ENCODE measurements around the gene C2orf80.
"Not testable (repeated sequence)": the region's sequence is repeated elsewhere in the genome, so short reads cannot be mapped to it uniquely, and the experiment has no call there.

The C2orf80 gene

GRCh38 chr2:208189810-208190503 is at the start of gene C2orf80:
Gene C2orf80 (minus strand): TSS chr2:208190030. CDS start chr2:208186986, 3,044 bp downstream.
- no peak for DNase-seq (ENCODE audit: low spot score)

- no peak for DNase-seq (ENCODE audit: low spot score)
Observed at GRCh38 chr2:208235860-208236259, 46.0 kb upstream of the C2orf80 start.

GRCh38 chr2:208234786-208235185 is 45.0 kb upstream of the C2orf80 start:
- DNase-seq (ENCODE audit: low spot score): no peak

GRCh38 chr2:208228476-208228875 is 38.6 kb upstream of the C2orf80 start:
- no peak for DNase-seq (ENCODE audit: low spot score)

- DNase-seq (ENCODE audit: low spot score): no peak
Observed at GRCh38 chr2:208227581-208228232, 37.9 kb upstream of the C2orf80 start.

- no peak for DNase-seq (ENCODE audit: low spot score)
Observed at GRCh38 chr2:208224802-208225201, 35.0 kb upstream of the C2orf80 start.

GRCh38 chr2:208222351-208222750 is 32.5 kb upstream of the C2orf80 start:
- DNase-seq (ENCODE audit: low spot score): no peak

- not testable (repeated sequence) for DNase-seq (ENCODE audit: low spot score)
Observed at GRCh38 chr2:208221873-208222272, 32.0 kb upstream of the C2orf80 start.

- DNase-seq (ENCODE audit: low spot score): no peak
Observed at GRCh38 chr2:208210688-208211451, 21.0 kb upstream of the C2orf80 start.

GRCh38 chr2:208208335-208209085 is 18.7 kb upstream of the C2orf80 start:
- DNase-seq (ENCODE audit: low spot score): no peak

GRCh38 chr2:208207769-208208168 is 17.9 kb upstream of the C2orf80 start:
- DNase-seq (ENCODE audit: low spot score): no peak

GRCh38 chr2:208204166-208204565 is 14.3 kb upstream of the C2orf80 start:
- no peak for DNase-seq (ENCODE audit: low spot score)

GRCh38 chr2:208195531-208195930 is 5.7 kb upstream of the C2orf80 start:
- no peak for DNase-seq (ENCODE audit: low spot score)

- no peak for DNase-seq (ENCODE audit: low spot score)
Observed at GRCh38 chr2:208192611-208193236, 2.9 kb upstream of the C2orf80 start.

GRCh38 chr2:208189069-208189809 is 591 bp downstream of the C2orf80 start:
- no peak for DNase-seq (ENCODE audit: low spot score)

- DNase-seq (ENCODE audit: low spot score): no peak
Observed at GRCh38 chr2:208186893-208187292, 2.9 kb downstream of the C2orf80 start.

- DNase-seq (ENCODE audit: low spot score): no peak
Observed at GRCh38 chr2:208186465-208186864, 3.4 kb downstream of the C2orf80 start.

GRCh38 chr2:208183972-208184705 is 5.7 kb downstream of the C2orf80 start:
- DNase-seq (ENCODE audit: low spot score): no peak

GRCh38 chr2:208183526-208183925 is 6.3 kb downstream of the C2orf80 start:
- DNase-seq (ENCODE audit: low spot score): no peak

- no peak for DNase-seq (ENCODE audit: low spot score)
Observed at GRCh38 chr2:208182835-208183234, 7.0 kb downstream of the C2orf80 start.

Data from globus pallidus (tissue), 1 donor.